ENCODE measurements around the gene DCAF7. TPM values are rescaled to one million over a fixed set of nuclear protein-coding genes. Genes with fewer than 3 reads are reported as not detected.

DCAF7 gene
- total RNA-seq, 1 donor from 2014 or later, result 9.5 TPM

- no peak for TF ChIP-seq CTCF (IDR thresholded peaks at IDR 0.05; ENCODE audit: insufficient read depth, low read length, severe bottlenecking)
- no peak for DNase-seq (ENCODE audit: low read depth)
- Histone ChIP-seq H3K4me3 (ENCODE audit: low read depth, low read length) (no peak overlapping the region), H3K36me3 (ENCODE audit: control insufficient read depth, insufficient read depth, low read length) (no peaks in the 10 kb centered on the region), H3K27me3 (ENCODE audit: control insufficient read depth, insufficient read depth, low read length) (peaks cover 15% of the 10 kb centered on the region)
- no peak for FAIRE-seq
Observed at GRCh38 chr17:63534816-63535455, 15.3 kb upstream of the DCAF7 start.

GRCh38 chr17:63535640-63536039 lies 14.6 kb upstream of the DCAF7 start:
- H3K36me3 ChIP-seq (ENCODE audit: control insufficient read depth, insufficient read depth, low read length), result no peaks in the 10 kb centered on the region
- DNase-seq (ENCODE audit: low read depth) (no peak), FAIRE-seq (no peak)
- no peak overlapping the region for H3K4me3 ChIP-seq (ENCODE audit: low read depth, low read length)
- peaks cover 15% of the 10 kb centered on the region for H3K27me3 ChIP-seq (ENCODE audit: control insufficient read depth, insufficient read depth, low read length)
- no peak for TF ChIP-seq CTCF (IDR thresholded peaks at IDR 0.05; ENCODE audit: insufficient read depth, low read length, severe bottlenecking)

GRCh38 chr17:63537001-63537400 lies 13.3 kb upstream of the DCAF7 start:
- DNase-seq (ENCODE audit: low read depth) (peak; percentile 13), FAIRE-seq (no peak)
- Histone ChIP-seq H3K4me3 (ENCODE audit: low read depth, low read length) (no peak overlapping the region), H3K27me3 (ENCODE audit: control insufficient read depth, insufficient read depth, low read length) (peaks cover 15% of the 10 kb centered on the region), H3K36me3 (ENCODE audit: control insufficient read depth, insufficient read depth, low read length) (no peaks in the 10 kb centered on the region)
- no peak for TF ChIP-seq CTCF (IDR thresholded peaks at IDR 0.05; ENCODE audit: insufficient read depth, low read length, severe bottlenecking)

GRCh38 chr17:63537991-63538692 lies 12.1 kb upstream of the DCAF7 start:
- DNase-seq (ENCODE audit: low read depth) (no peak), FAIRE-seq (no peak)
- Histone ChIP-seq H3K36me3 (ENCODE audit: control insufficient read depth, insufficient read depth, low read length) (no peaks in the 10 kb centered on the region), H3K4me3 (ENCODE audit: low read depth, low read length) (no peak overlapping the region), H3K27me3 (ENCODE audit: control insufficient read depth, insufficient read depth, low read length) (peaks cover 15% of the 10 kb centered on the region)
- TF ChIP-seq CTCF (IDR thresholded peaks at IDR 0.05; ENCODE audit: insufficient read depth, low read length, severe bottlenecking), result no peak

GRCh38 chr17:63538693-63539595 lies 11.3 kb upstream of the DCAF7 start:
- no peak for TF ChIP-seq CTCF (IDR thresholded peaks at IDR 0.05; ENCODE audit: insufficient read depth, low read length, severe bottlenecking)
- H3K36me3 ChIP-seq (ENCODE audit: control insufficient read depth, insufficient read depth, low read length), result no peaks in the 10 kb centered on the region
- no peak for FAIRE-seq
- H3K4me3 ChIP-seq (ENCODE audit: low read depth, low read length), result no peak overlapping the region
- DNase-seq (ENCODE audit: low read depth), result no peak
- peaks cover 15% of the 10 kb centered on the region for H3K27me3 ChIP-seq (ENCODE audit: control insufficient read depth, insufficient read depth, low read length)
